Suprapubic skin (tissue), 4 donors: ENCODE results near the gene GMEB2.

ENCODE experiments used
- EP300 ChIP-seq: sonication (generic); formaldehyde crosslinking; IDR thresholded peaks from one replicate; pipeline ENCODE4 v1.6.1; 2017; ENCODE audit warnings: antibody characterized with exemption
- POLR2A ChIP-seq, 2 donors: fragments of 450-650 bp; IDR thresholded peaks; one replicate each; pipeline ENCODE4 v1.6.1; 2017; ENCODE audit warnings: antibody characterized with exemption in 2 of 2, mild to moderate bottlenecking in 2 of 2, moderate library complexity in 2 of 2
- POLR2AphosphoS5 ChIP-seq, 3 donors: sonication (generic); formaldehyde crosslinking; IDR thresholded peaks; one replicate each; pipeline ENCODE4 v1.6.1; 2017; ENCODE audit warnings: antibody characterized with exemption in 3 of 3
- TF ChIP-seq, protein P1 (sequence below), 2 donors: fragments of 200-600 bp in 1 of 2; fragments of 450-650 bp in 1 of 2; sonication (generic) in 1 of 2; IDR thresholded peaks; one replicate each; pipeline ENCODE4 v1.5.1; 2016 to 2019; ENCODE audit warnings: antibody characterized with exemption in 2 of 2, mild to moderate bottlenecking in 1 of 2, moderate library complexity in 1 of 2

DNA sequence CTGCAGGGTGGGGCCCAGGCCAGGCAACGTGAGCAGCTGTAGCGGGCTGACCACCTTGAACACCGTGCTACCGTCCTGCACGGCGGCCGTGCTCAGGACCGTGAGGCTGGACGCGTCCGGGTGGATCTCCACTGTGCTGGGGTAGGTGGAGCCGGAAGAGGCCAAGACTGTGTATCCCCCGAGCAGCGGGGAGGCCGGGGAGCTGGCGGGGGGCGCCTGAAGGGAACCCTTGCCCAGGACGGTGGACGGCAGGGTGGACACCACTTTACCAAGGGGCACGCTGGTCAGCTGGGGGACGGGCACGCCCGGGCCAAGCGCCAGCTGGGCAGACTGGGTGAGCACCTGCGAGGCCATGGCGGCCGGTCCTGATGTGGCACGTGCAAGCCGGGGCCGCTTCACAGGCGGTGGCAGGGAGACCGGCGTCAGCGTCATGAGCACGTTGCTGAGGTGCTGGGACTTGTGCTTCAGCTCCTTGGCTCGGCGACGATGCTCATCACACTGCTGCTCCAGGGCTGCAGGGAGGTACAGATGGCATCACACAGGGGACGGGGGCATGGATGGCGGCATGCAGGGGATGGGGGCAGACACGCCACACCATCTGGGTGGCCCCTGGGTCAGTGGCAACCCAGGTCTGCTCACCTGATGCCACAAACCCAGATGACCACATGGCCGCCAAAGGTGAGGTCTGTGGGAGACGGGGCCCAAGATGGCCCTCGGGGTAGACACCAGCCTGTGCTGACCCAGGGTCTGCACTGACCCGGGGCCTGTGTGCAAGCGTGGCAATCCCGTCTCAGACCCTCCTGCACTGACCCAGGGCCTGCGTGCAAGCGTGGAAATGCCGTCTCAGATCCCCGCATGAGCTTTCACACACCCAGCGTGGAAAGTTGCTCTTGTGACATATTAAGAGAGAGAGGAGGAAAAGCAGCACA is 36.4 kb downstream of the GMEB2 start:
- TF ChIP-seq, protein P1, sequence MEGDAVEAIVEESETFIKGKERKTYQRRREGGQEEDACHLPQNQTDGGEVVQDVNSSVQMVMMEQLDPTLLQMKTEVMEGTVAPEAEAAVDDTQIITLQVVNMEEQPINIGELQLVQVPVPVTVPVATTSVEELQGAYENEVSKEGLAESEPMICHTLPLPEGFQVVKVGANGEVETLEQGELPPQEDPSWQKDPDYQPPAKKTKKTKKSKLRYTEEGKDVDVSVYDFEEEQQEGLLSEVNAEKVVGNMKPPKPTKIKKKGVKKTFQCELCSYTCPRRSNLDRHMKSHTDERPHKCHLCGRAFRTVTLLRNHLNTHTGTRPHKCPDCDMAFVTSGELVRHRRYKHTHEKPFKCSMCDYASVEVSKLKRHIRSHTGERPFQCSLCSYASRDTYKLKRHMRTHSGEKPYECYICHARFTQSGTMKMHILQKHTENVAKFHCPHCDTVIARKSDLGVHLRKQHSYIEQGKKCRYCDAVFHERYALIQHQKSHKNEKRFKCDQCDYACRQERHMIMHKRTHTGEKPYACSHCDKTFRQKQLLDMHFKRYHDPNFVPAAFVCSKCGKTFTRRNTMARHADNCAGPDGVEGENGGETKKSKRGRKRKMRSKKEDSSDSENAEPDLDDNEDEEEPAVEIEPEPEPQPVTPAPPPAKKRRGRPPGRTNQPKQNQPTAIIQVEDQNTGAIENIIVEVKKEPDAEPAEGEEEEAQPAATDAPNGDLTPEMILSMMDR (IDR thresholded peaks at IDR 0.05), result no peak
- TF ChIP-seq POLR2A (IDR thresholded peaks at IDR 0.05) (no peak), EP300 (no peak), POLR2AphosphoS5 (IDR thresholded peaks at IDR 0.05) (no peak)
